ENCODE results near the gene FOXC2. TPM values are rescaled to one million over a fixed set of nuclear protein-coding genes. Genes with fewer than 3 reads are reported as not detected.

FOXC2 gene
- total RNA-seq, 4 donors from 2014 or later = 0.56 TPM; not detected in 3

- no peak for TF ChIP-seq EP300 (IDR thresholded peaks at IDR 0.05)
- DNase-seq (ENCODE audit: low spot score in 2 of 2) = no peak
- H3K4me1 ChIP-seq = no peaks in the 10 kb centered on the region
- no peak overlapping the region for H3K27ac ChIP-seq
- H3K27me3 ChIP-seq = peaks cover 91% of the 10 kb centered on the region
- H3K4me3 ChIP-seq = no peak overlapping the region
- 40% methylated on average over 7 of the region's 7 CpGs for WGBS
- H3K9me3 ChIP-seq = no peaks in the 10 kb centered on the region
- no peaks in the 10 kb centered on the region for H3K36me3 ChIP-seq
These were observed 31.4 kb downstream of the FOXC2 start for GRCh38 chr16:86597880-86598606.

- H3K27me3 ChIP-seq = peaks cover 88% of the 10 kb centered on the region
- 51% methylated on average over 22 of the region's 22 CpGs for WGBS
These were observed 32.3 kb downstream of the FOXC2 start for GRCh38 chr16:86598607-86599565.

GRCh38 chr16:86601356-86601755 is 34.7 kb downstream of the FOXC2 start:
- Histone ChIP-seq H3K36me3 (no peaks in the 10 kb centered on the region), H3K4me3 (no peak overlapping the region), H3K9me3 (no peaks in the 10 kb centered on the region), H3K27me3 (peaks cover 77% of the 10 kb centered on the region), H3K27ac (no peak overlapping the region), H3K4me1 (no peaks in the 10 kb centered on the region)
- no peak for TF ChIP-seq POLR2A (IDR thresholded peaks at IDR 0.05)
- TF ChIP-seq POLR2AphosphoS5 (IDR thresholded peaks at IDR 0.05) = no peak
- 80% methylated on average over 2 of the region's 2 CpGs for WGBS
- no peak for DNase-seq (ENCODE audit: low spot score in 2 of 2)

More at GRCh38 chr16:86598607-86599565, 32.3 kb downstream of the FOXC2 start:
- TF ChIP-seq CTCF (IDR thresholded peaks at IDR 0.05) (no peak), POLR2A (IDR thresholded peaks at IDR 0.05) (no peak), POLR2AphosphoS5 (IDR thresholded peaks at IDR 0.05) (no peak), EP300 (IDR thresholded peaks at IDR 0.05) (no peak)
- Histone ChIP-seq H3K27ac (no peak overlapping the region), H3K4me1 (no peaks in the 10 kb centered on the region), H3K4me3 (no peak overlapping the region), H3K36me3 (no peaks in the 10 kb centered on the region), H3K9me3 (no peaks in the 10 kb centered on the region)
- DNase-seq (ENCODE audit: low spot score in 2 of 2) = no peak

GRCh38 chr16:86602521-86602920 is 35.9 kb downstream of the FOXC2 start:
- no peaks in the 10 kb centered on the region for H3K9me3 ChIP-seq
- H3K4me3 ChIP-seq = no peak overlapping the region
- WGBS = 60% methylated on average over 4 of the region's 4 CpGs
- no peaks in the 10 kb centered on the region for H3K4me1 ChIP-seq
- no peak for TF ChIP-seq POLR2AphosphoS5 (IDR thresholded peaks at IDR 0.05)
- TF ChIP-seq CTCF (IDR thresholded peaks at IDR 0.05) = no peak
- TF ChIP-seq EP300 (IDR thresholded peaks at IDR 0.05) = no peak
- no peak for TF ChIP-seq POLR2A (IDR thresholded peaks at IDR 0.05)
- no peak for DNase-seq (ENCODE audit: low spot score in 2 of 2)
- peaks cover 67% of the 10 kb centered on the region for H3K27me3 ChIP-seq
- no peaks in the 10 kb centered on the region for H3K36me3 ChIP-seq
- H3K27ac ChIP-seq = no peak overlapping the region

- 55% methylated on average over 16 of the region's 16 CpGs for WGBS
- H3K36me3 ChIP-seq = no peaks in the 10 kb centered on the region
- peaks cover 60% of the 10 kb centered on the region for H3K27me3 ChIP-seq
- peak overlapping the region; percentile 21 for H3K4me3 ChIP-seq
- H3K9me3 ChIP-seq = no peaks in the 10 kb centered on the region
- no peak overlapping the region for H3K27ac ChIP-seq
- no peak for TF ChIP-seq EP300 (IDR thresholded peaks at IDR 0.05)
- no peak for TF ChIP-seq POLR2A (IDR thresholded peaks at IDR 0.05)
- no peak for TF ChIP-seq CTCF (IDR thresholded peaks at IDR 0.05)
- no peak for TF ChIP-seq POLR2AphosphoS5 (IDR thresholded peaks at IDR 0.05)
- no peak for DNase-seq (ENCODE audit: low spot score in 2 of 2)
- H3K4me1 ChIP-seq = no peaks in the 10 kb centered on the region
These were observed 38.0 kb downstream of the FOXC2 start for GRCh38 chr16:86604436-86605193.

Data from suprapubic skin (tissue), 4 donors.